Measurements from ENCODE around the gene ZNF346. TPM values are rescaled to one million over a fixed set of nuclear protein-coding genes. Genes with fewer than 3 reads are reported as not detected.

ZNF346 gene
- total RNA-seq, 1 donor from 2014 or later = 48.6 TPM

- H3K27ac Mint-ChIP-seq = peak within 1 kb of the TSS; percentile 93
- peak; percentile 92 to 97 for DNase-seq (ENCODE audit: low spot score in 2 of 2, unreplicated experiment in 2 of 2)
- H3K9me3 Mint-ChIP-seq = no peaks in the 10 kb centered on the region
- TF ChIP-seq CTCF (IDR thresholded peaks at IDR 0.05; ENCODE audit: unreplicated experiment) = no peak
- H3K4me1 Mint-ChIP-seq = peaks cover 16% of the 10 kb centered on the region
- peak within 1 kb of the TSS; percentile 85 for H3K4me3 Mint-ChIP-seq
- H3K36me3 Mint-ChIP-seq = no peaks in the 10 kb centered on the region
- H3K27me3 Mint-ChIP-seq (ENCODE audit: low read depth) = no peaks in the 10 kb centered on the region
These were observed 16.1 kb upstream of the ZNF346 start, which contains the start of gene UIMC1 for GRCh38 chr5:177006265-177006972. TSS of gene UIMC1 (minus strand) at chr5:177006779. CDS start at chr5:176982615, 24,164 bp downstream.

- DNase-seq (ENCODE audit: low spot score in 2 of 2, unreplicated experiment in 2 of 2) = no peak
- no peak for TF ChIP-seq CTCF (IDR thresholded peaks at IDR 0.05; ENCODE audit: unreplicated experiment)
- Mint-ChIP-seq H3K27ac (no peak overlapping the region), H3K36me3 (no peaks in the 10 kb centered on the region), H3K9me3 (no peaks in the 10 kb centered on the region), H3K4me1 (peaks cover 13% of the 10 kb centered on the region), H3K27me3 (ENCODE audit: low read depth) (no peaks in the 10 kb centered on the region), H3K4me3 (no peak overlapping the region)
These were observed 13.8 kb upstream of the ZNF346 start for GRCh38 chr5:177008716-177009115.

GRCh38 chr5:177010153-177010552 lies 12.3 kb upstream of the ZNF346 start:
- Mint-ChIP-seq H3K9me3 (no peaks in the 10 kb centered on the region), H3K4me1 (peaks cover 5% of the 10 kb centered on the region), H3K27me3 (ENCODE audit: low read depth) (no peaks in the 10 kb centered on the region), H3K27ac (no peak overlapping the region), H3K36me3 (no peaks in the 10 kb centered on the region), H3K4me3 (no peak overlapping the region)
- DNase-seq (ENCODE audit: low spot score in 2 of 2, unreplicated experiment in 2 of 2) = no peak
- no peak for TF ChIP-seq CTCF (IDR thresholded peaks at IDR 0.05; ENCODE audit: unreplicated experiment)

GRCh38 chr5:177015156-177015555 lies 7.3 kb upstream of the ZNF346 start:
- TF ChIP-seq CTCF (IDR thresholded peaks at IDR 0.05; ENCODE audit: unreplicated experiment) = no peak
- H3K27ac Mint-ChIP-seq = no peak overlapping the region
- H3K36me3 Mint-ChIP-seq = no peaks in the 10 kb centered on the region
- no peaks in the 10 kb centered on the region for H3K4me1 Mint-ChIP-seq
- no peaks in the 10 kb centered on the region for H3K9me3 Mint-ChIP-seq
- DNase-seq (ENCODE audit: low spot score in 2 of 2, unreplicated experiment in 2 of 2) = no peak
- H3K27me3 Mint-ChIP-seq (ENCODE audit: low read depth) = no peaks in the 10 kb centered on the region
- no peak overlapping the region for H3K4me3 Mint-ChIP-seq

GRCh38 chr5:177018341-177018740 lies 4.2 kb upstream of the ZNF346 start:
- no peak for DNase-seq (ENCODE audit: low spot score in 2 of 2, unreplicated experiment in 2 of 2)
- Mint-ChIP-seq H3K27me3 (ENCODE audit: low read depth) (no peaks in the 10 kb centered on the region), H3K4me1 (peaks cover 11% of the 10 kb centered on the region), H3K9me3 (no peaks in the 10 kb centered on the region), H3K27ac (no peak overlapping the region), H3K4me3 (no peak overlapping the region), H3K36me3 (no peaks in the 10 kb centered on the region)
- no peak for TF ChIP-seq CTCF (IDR thresholded peaks at IDR 0.05; ENCODE audit: unreplicated experiment)
